Measurements from ENCODE around the gene PSRC1.
A peak's percentile ranks its signal among the peaks of the same experiment; 100 is the strongest.

Gene PSRC1

GRCh38 chr1:109271458-109271857 is 11.5 kb downstream of the PSRC1 start:
- H3K27ac Mint-ChIP-seq: no peak overlapping the region
- H3K9me3 Mint-ChIP-seq: no peaks in the 10 kb centered on the region
- DNase-seq (ENCODE audit: low spot score): no peak
- H3K36me3 Mint-ChIP-seq (ENCODE audit: low read depth): no peaks in the 10 kb centered on the region
- no peaks in the 10 kb centered on the region for H3K4me1 Mint-ChIP-seq (ENCODE audit: low read depth)
- H3K27me3 Mint-ChIP-seq (ENCODE audit: low read depth): no peaks in the 10 kb centered on the region
- H3K4me3 Mint-ChIP-seq: no peak overlapping the region

DNA sequence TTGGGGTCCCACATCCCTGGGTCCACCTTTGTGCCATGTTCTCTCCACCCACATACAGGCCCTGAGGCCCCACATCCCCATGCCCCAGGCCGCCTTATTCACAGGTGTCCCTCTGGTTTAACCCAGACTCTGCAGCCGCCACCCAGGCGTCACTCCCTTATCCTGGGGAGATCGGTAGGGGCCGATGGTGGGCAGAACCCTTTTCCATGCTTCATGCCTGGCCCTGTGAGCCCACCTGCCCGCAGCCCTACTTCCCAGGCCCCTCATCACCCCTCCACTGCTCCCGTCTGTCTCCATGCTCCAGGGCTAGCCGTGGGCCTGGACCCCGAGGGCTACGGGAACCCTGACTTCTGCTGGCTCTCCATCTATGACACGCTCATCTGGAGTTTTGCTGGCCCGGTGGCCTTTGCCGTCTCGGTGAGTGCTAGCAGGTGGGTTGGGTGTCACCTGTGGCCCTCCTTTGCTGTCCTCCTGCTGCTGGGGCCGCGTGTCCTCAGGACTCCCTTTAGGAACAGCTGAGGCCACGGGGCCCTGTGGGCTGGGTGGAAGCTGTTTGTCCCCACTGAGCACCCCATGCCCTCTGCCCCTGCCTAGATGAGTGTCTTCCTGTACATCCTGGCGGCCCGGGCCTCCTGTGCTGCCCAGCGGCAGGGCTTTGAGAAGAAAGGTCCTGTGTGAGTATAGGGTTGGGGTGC is 12.2 kb downstream of the PSRC1 start:
- no peak for DNase-seq (ENCODE audit: low spot score)
- Mint-ChIP-seq H3K27ac (no peak overlapping the region), H3K4me1 (ENCODE audit: low read depth) (no peaks in the 10 kb centered on the region), H3K36me3 (ENCODE audit: low read depth) (no peaks in the 10 kb centered on the region), H3K27me3 (ENCODE audit: low read depth) (no peaks in the 10 kb centered on the region), H3K4me3 (no peak overlapping the region), H3K9me3 (no peaks in the 10 kb centered on the region)

GRCh38 chr1:109269981-109270622 is 12.8 kb downstream of the PSRC1 start:
- Mint-ChIP-seq H3K27me3 (ENCODE audit: low read depth) (no peaks in the 10 kb centered on the region), H3K27ac (no peak overlapping the region), H3K4me1 (ENCODE audit: low read depth) (no peaks in the 10 kb centered on the region), H3K4me3 (no peak overlapping the region), H3K9me3 (no peaks in the 10 kb centered on the region), H3K36me3 (ENCODE audit: low read depth) (no peaks in the 10 kb centered on the region)
- DNase-seq (ENCODE audit: low spot score): no peak

GRCh38 chr1:109269212-109269980 is 13.5 kb downstream of the PSRC1 start:
- DNase-seq (ENCODE audit: low spot score): no peak
- H3K36me3 Mint-ChIP-seq (ENCODE audit: low read depth): no peaks in the 10 kb centered on the region
- H3K4me1 Mint-ChIP-seq (ENCODE audit: low read depth): no peaks in the 10 kb centered on the region
- H3K4me3 Mint-ChIP-seq: no peak overlapping the region
- no peak overlapping the region for H3K27ac Mint-ChIP-seq
- no peaks in the 10 kb centered on the region for H3K27me3 Mint-ChIP-seq (ENCODE audit: low read depth)
- H3K9me3 Mint-ChIP-seq: no peaks in the 10 kb centered on the region

DNA sequence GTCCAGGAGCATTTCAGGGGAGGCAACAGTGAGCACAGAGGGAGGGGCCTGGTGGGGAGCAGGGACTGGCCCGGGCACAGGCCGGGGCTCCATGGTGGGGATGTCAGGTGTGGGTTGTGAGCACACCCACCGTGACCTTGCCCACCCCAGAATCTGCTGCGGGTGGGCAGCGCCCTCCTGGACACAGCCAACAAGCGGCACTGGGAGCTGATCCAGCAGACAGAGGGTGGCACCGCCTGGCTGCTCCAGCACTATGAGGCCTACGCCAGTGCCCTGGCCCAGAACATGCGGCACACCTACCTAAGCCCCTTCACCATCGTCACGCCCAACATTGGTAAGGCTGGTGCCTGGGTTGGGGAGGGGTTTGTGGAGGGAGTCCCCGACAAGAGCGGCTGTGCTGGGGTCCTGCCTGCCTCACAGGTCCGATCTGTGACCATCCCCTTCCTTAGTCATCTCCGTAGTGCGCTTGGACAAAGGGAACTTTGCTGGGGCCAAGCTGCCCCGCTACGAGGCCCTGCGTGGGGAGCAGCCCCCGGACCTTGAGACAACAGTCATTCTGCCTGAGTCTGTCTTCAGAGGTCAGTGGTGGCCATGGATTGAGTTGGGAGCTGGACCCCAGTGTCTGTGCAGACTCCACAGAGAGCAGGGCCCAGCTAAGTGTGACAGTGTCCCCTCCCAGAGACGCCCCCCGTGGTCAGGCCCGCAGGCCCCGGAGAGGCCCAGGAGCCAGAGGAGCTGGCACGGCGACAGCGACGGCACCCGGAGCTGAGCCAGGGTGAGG is 14.3 kb downstream of the PSRC1 start:
- Mint-ChIP-seq H3K4me3 (no peak overlapping the region), H3K9me3 (no peaks in the 10 kb centered on the region), H3K27ac (no peak overlapping the region), H3K36me3 (ENCODE audit: low read depth) (no peaks in the 10 kb centered on the region), H3K27me3 (ENCODE audit: low read depth) (no peaks in the 10 kb centered on the region), H3K4me1 (ENCODE audit: low read depth) (no peaks in the 10 kb centered on the region)
- no peak for DNase-seq (ENCODE audit: low spot score)

GRCh38 chr1:109267743-109268300 is 15.1 kb downstream of the PSRC1 start:
- Mint-ChIP-seq H3K4me1 (ENCODE audit: low read depth) (peaks cover 2% of the 10 kb centered on the region), H3K36me3 (ENCODE audit: low read depth) (no peaks in the 10 kb centered on the region), H3K27ac (no peak overlapping the region), H3K4me3 (no peak overlapping the region), H3K27me3 (ENCODE audit: low read depth) (no peaks in the 10 kb centered on the region), H3K9me3 (no peaks in the 10 kb centered on the region)
- DNase-seq (ENCODE audit: low spot score): no peak

DNA sequence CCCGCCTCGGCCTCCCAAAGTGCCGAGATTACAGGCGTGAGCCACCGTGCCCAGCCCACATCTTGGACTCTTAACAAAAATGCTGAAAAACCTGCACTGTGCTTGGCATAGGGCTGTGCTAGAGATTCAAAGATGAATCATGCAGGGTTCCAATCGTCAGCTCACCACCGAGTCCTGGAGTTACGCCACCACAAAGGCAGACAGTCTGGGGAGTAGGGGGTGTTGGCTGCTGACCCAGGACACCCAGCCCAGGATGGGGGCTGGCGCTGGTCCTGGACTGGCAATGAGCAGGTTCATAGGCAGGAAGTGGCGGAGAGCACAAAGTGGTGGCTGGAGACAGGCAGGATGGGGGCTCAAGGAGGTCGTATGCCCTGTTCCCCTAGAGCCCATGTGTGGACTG is 16.0 kb downstream of the PSRC1 start:
- peaks cover 2% of the 10 kb centered on the region for H3K4me1 Mint-ChIP-seq (ENCODE audit: low read depth)
- no peaks in the 10 kb centered on the region for H3K36me3 Mint-ChIP-seq (ENCODE audit: low read depth)
- H3K27ac Mint-ChIP-seq: no peak overlapping the region
- no peak for DNase-seq (ENCODE audit: low spot score)
- no peak overlapping the region for H3K4me3 Mint-ChIP-seq
- no peaks in the 10 kb centered on the region for H3K27me3 Mint-ChIP-seq (ENCODE audit: low read depth)
- no peaks in the 10 kb centered on the region for H3K9me3 Mint-ChIP-seq

DNA sequence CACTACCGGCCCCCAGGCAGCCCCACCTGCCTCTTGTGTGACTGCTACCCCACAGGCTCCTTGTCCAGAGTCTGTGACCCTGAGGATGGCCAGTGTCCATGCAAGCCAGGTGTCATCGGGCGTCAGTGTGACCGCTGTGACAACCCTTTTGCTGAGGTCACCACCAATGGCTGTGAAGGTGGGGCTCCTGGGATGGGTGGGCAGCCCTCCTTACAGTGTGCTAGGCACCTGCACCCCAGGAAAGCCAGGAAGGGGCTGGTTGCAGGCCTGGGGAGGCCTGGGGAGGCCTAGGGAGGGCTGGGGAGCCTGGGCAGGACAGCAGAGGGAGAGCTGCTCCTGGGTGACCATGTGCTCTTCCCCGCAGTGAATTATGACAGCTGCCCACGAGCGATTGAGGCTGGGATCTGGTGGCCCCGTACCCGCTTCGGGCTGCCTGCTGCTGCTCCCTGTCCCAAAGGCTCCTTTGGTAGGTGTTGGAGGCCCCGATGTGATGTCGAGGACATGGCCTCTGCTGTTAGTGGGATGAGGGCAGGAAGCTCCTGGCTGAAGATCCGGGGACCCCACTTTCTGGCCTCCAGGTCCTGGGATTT is 17.1 kb downstream of the PSRC1 start:
- Mint-ChIP-seq H3K9me3 (no peaks in the 10 kb centered on the region), H3K36me3 (ENCODE audit: low read depth) (no peaks in the 10 kb centered on the region), H3K27me3 (ENCODE audit: low read depth) (no peaks in the 10 kb centered on the region), H3K4me3 (no peak overlapping the region), H3K27ac (no peak overlapping the region), H3K4me1 (ENCODE audit: low read depth) (peaks cover 2% of the 10 kb centered on the region)
- no peak for DNase-seq (ENCODE audit: low spot score)

GRCh38 chr1:109265016-109265415 is 17.9 kb downstream of the PSRC1 start:
- H3K9me3 Mint-ChIP-seq: no peaks in the 10 kb centered on the region
- no peaks in the 10 kb centered on the region for H3K27me3 Mint-ChIP-seq (ENCODE audit: low read depth)
- no peaks in the 10 kb centered on the region for H3K36me3 Mint-ChIP-seq (ENCODE audit: low read depth)
- H3K4me3 Mint-ChIP-seq: no peak overlapping the region
- DNase-seq (ENCODE audit: low spot score): no peak
- no peak overlapping the region for H3K27ac Mint-ChIP-seq
- peaks cover 2% of the 10 kb centered on the region for H3K4me1 Mint-ChIP-seq (ENCODE audit: low read depth)

DNA sequence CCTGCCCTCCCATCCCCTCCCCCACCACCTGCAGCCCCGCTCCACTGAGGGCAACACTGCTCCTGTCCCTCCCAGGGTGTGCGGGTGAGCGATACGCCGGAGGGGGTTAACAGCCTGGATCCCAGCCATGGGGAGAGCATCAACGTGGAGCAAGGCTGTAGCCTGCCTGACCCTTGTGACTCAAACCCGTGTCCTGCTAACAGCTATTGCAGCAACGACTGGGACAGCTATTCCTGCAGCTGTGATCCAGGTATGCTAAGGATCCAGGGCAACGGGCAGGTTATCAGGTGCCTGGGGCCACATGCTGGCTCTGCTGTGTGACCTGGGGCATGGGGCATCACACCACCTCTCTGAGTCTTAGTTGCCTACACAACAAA is 18.6 kb downstream of the PSRC1 start:
- Mint-ChIP-seq H3K9me3 (no peaks in the 10 kb centered on the region), H3K27ac (no peak overlapping the region), H3K36me3 (ENCODE audit: low read depth) (no peaks in the 10 kb centered on the region), H3K4me1 (ENCODE audit: low read depth) (peaks cover 2% of the 10 kb centered on the region), H3K4me3 (no peak overlapping the region), H3K27me3 (ENCODE audit: low read depth) (no peaks in the 10 kb centered on the region)
- no peak for DNase-seq (ENCODE audit: low spot score)

GRCh38 chr1:109263597-109264378 is 19.2 kb downstream of the PSRC1 start:
- H3K27me3 Mint-ChIP-seq (ENCODE audit: low read depth): no peaks in the 10 kb centered on the region
- H3K4me1 Mint-ChIP-seq (ENCODE audit: low read depth): peaks cover 2% of the 10 kb centered on the region
- H3K27ac Mint-ChIP-seq: peak overlapping the region; percentile 21
- H3K36me3 Mint-ChIP-seq (ENCODE audit: low read depth): no peaks in the 10 kb centered on the region
- H3K4me3 Mint-ChIP-seq: no peak overlapping the region
- no peaks in the 10 kb centered on the region for H3K9me3 Mint-ChIP-seq
- DNase-seq (ENCODE audit: low spot score): peak; percentile 74

DNA sequence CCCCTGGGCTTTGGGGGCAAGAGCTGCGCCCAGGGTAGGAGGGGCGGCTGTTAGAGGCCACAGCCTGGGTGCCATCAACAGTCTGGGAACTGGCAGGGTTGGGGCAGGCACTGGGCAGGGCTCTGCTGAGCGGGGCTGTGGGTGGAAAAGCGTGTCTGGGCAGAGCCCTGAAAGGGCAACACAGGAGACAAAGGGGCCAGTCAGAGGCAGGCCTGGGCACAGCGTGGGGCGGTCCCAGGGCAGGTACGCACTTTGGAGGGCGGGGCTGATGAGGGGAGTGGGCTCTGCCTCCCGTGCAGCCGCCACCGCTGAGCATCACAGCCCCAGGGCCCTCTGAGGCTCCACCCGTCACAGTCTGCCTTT is 19.7 kb downstream of the PSRC1 start:
- Mint-ChIP-seq H3K36me3 (ENCODE audit: low read depth) (no peaks in the 10 kb centered on the region), H3K4me1 (ENCODE audit: low read depth) (peaks cover 2% of the 10 kb centered on the region), H3K27ac (no peak overlapping the region), H3K4me3 (no peak overlapping the region), H3K27me3 (ENCODE audit: low read depth) (no peaks in the 10 kb centered on the region), H3K9me3 (no peaks in the 10 kb centered on the region)
- no peak for DNase-seq (ENCODE audit: low spot score)
